GM23248 (cell line): ENCODE data around the gene CAPN9.

Source experiments
- EZH2 ChIP-seq: fragments of 200-600 bp; sonication (generic); IDR thresholded peaks from 2 replicates; pipeline ENCODE4 v1.6.1; 2018; ENCODE audit warnings: antibody characterized with exemption, mild to moderate bottlenecking; ENCODE audit not compliant: insufficient read depth, poor library complexity, severe bottlenecking
- EZH2phosphoT487 ChIP-seq: fragments of 200-600 bp; sonication (generic); IDR thresholded peaks from 2 replicates; pipeline ENCODE4 v1.6.1; 2018; ENCODE audit warnings: antibody characterized with exemption, moderate library complexity, mild to moderate bottlenecking, low read depth; ENCODE audit not compliant: insufficient read depth

- no peak for TF ChIP-seq EZH2
- TF ChIP-seq EZH2phosphoT487: no peak
These were observed 2.8 kb upstream of the CAPN9 start for GRCh38 chr1:230744382-230744781.
